Measurements from ENCODE around the gene NDEL1. TPM values are rescaled to one million over a fixed set of nuclear protein-coding genes. Genes with fewer than 3 reads are reported as not detected.
A peak's percentile ranks its signal among the peaks of the same experiment; 100 is the strongest.

NDEL1 gene
- total and polyA plus RNA-seq, 9 donors: 31.2 to 52.6 (median 44.5) TPM

DNA sequence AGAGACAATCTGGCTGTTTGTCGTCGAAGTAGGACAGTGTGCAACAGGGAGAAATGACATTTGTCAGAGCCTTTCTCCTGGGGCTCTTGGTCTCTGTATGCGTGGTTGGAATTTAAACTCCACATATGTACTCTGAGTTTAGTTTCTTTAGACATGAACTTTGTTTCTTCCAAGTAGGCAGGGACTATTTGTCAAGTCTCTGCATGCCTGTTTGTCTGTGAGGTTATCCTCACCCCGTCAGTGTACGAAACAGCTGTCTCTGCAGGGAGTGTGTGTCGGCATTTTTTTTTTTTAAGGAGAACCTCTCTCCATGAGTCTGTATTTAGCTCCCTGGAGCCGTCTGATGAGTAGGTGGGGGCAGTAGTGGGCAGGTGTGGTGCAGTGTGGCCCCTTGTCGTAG lies 29.7 kb downstream of the NDEL1 start:
- peak overlapping the region; percentile 42 for H3K27ac ChIP-seq (ENCODE audit: low read length)
- H3K36me3 ChIP-seq (ENCODE audit: control insufficient read depth, insufficient read depth, low read length): peaks cover 50% of the 10 kb centered on the region
- H3K4me1 ChIP-seq (ENCODE audit: control insufficient read depth, insufficient read depth, low read length): peaks cover 50% of the 10 kb centered on the region
- peak; percentile 41 for DNase-seq
- H3K9me3 ChIP-seq (replicated peaks; ENCODE audit: control insufficient read depth, low read depth, low read length): no peaks in the 10 kb centered on the region
- H3K27me3 ChIP-seq (ENCODE audit: control insufficient read depth, insufficient read depth, low read length): no peaks in the 10 kb centered on the region
- H3K4me3 ChIP-seq (ENCODE audit: low read length): no peak overlapping the region
- 40% methylated on average over 2 of the region's 8 CpGs for WGBS (ENCODE audit: insufficient coverage)

- H3K36me3 ChIP-seq (ENCODE audit: control insufficient read depth, insufficient read depth, low read length): peaks cover 49% of the 10 kb centered on the region
- H3K4me1 ChIP-seq (ENCODE audit: control insufficient read depth, insufficient read depth, low read length): peaks cover 54% of the 10 kb centered on the region
- no peak for DNase-seq
- no peaks in the 10 kb centered on the region for H3K27me3 ChIP-seq (ENCODE audit: control insufficient read depth, insufficient read depth, low read length)
- no peaks in the 10 kb centered on the region for H3K9me3 ChIP-seq (replicated peaks; ENCODE audit: control insufficient read depth, low read depth, low read length)
- H3K4me3 ChIP-seq (ENCODE audit: low read length): no peak overlapping the region
- 60% methylated on average over 2 of the region's 12 CpGs for WGBS (ENCODE audit: insufficient coverage)
- no peak overlapping the region for H3K27ac ChIP-seq (ENCODE audit: low read length)
Observed at GRCh38 chr17:8465759-8466158, 30.1 kb downstream of the NDEL1 start.

DNA sequence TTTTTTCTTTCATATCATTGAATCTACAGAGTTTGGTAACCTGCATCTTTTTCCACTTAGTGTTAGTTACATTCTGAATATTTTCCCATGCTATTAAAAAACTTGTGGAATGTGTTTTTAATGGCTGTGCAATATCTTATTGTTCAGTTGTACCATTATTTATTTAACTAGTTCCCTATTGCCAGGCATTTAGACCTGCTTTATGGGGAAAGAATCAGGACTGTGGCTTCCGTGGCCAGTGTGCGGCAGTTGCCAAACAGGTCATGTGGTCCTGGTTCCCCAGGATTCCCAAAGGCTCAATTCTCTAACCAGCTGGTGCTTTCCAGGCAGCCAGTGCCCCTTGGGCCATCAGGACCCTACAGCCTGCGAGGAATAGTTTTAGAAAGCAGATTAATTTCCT lies 30.8 kb downstream of the NDEL1 start:
- H3K27ac ChIP-seq (ENCODE audit: low read length): no peak overlapping the region

DNA sequence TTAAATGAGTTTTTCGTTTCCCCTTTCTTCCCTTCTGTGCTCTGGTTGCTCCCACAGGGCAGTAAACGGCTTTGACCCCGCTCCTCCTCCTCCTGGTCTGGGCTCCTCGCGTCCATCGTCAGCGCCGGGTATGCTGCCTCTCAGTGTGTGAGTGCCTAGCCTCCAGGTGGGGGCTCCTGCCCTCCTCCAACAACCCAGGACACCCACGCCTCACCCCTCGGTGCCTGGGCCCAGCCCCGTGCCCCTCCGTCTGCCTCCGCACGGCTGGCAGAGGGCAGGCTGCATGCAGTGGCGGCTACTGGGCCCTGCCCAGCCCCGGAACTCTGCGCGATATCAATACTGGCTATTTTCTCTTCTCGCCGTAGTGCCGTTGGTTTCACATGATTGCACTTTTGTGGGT lies 31.2 kb downstream of the NDEL1 start:
- H3K4me3 ChIP-seq (ENCODE audit: low read length): no peak overlapping the region
- H3K27me3 ChIP-seq (ENCODE audit: control insufficient read depth, insufficient read depth, low read length): no peaks in the 10 kb centered on the region
- DNase-seq: no peak
- peaks cover 45% of the 10 kb centered on the region for H3K36me3 ChIP-seq (ENCODE audit: control insufficient read depth, insufficient read depth, low read length)
- no peak overlapping the region for H3K27ac ChIP-seq (ENCODE audit: low read length)
- peaks cover 61% of the 10 kb centered on the region for H3K4me1 ChIP-seq (ENCODE audit: control insufficient read depth, insufficient read depth, low read length)
- whole genome bisulfite sequencing (ENCODE audit: insufficient coverage): 82% methylated on average over 17 of the region's 21 CpGs
- no peaks in the 10 kb centered on the region for H3K9me3 ChIP-seq (replicated peaks; ENCODE audit: control insufficient read depth, low read depth, low read length)

More for the DNA sequence above, 30.8 kb downstream of the NDEL1 start:
- H3K4me1 ChIP-seq (ENCODE audit: control insufficient read depth, insufficient read depth, low read length): peaks cover 58% of the 10 kb centered on the region
- DNase-seq: no peak
- no peaks in the 10 kb centered on the region for H3K9me3 ChIP-seq (replicated peaks; ENCODE audit: control insufficient read depth, low read depth, low read length)
- H3K27me3 ChIP-seq (ENCODE audit: control insufficient read depth, insufficient read depth, low read length): no peaks in the 10 kb centered on the region
- 40% methylated on average over 1 of the region's 3 CpGs for WGBS (ENCODE audit: insufficient coverage)
- peaks cover 45% of the 10 kb centered on the region for H3K36me3 ChIP-seq (ENCODE audit: control insufficient read depth, insufficient read depth, low read length)
- no peak overlapping the region for H3K4me3 ChIP-seq (ENCODE audit: low read length)

- Histone ChIP-seq H3K27ac (ENCODE audit: low read length) (peak overlapping the region; percentile 67), H3K36me3 (ENCODE audit: control insufficient read depth, insufficient read depth, low read length) (peaks cover 45% of the 10 kb centered on the region), H3K4me1 (ENCODE audit: control insufficient read depth, insufficient read depth, low read length) (peaks cover 61% of the 10 kb centered on the region), H3K4me3 (ENCODE audit: low read length) (no peak overlapping the region), H3K9me3 (replicated peaks; ENCODE audit: control insufficient read depth, low read depth, low read length) (no peaks in the 10 kb centered on the region), H3K27me3 (ENCODE audit: control insufficient read depth, insufficient read depth, low read length) (no peaks in the 10 kb centered on the region)
- WGBS (ENCODE audit: insufficient coverage): 72% methylated on average over 9 of the region's 16 CpGs
- DNase-seq: no peak
Observed at GRCh38 chr17:8467527-8467926, 31.8 kb downstream of the NDEL1 start.

- peak; percentile 96 for DNase-seq
- WGBS (ENCODE audit: insufficient coverage): 26% methylated on average over 7 of the region's 9 CpGs
- no peaks in the 10 kb centered on the region for H3K9me3 ChIP-seq (replicated peaks; ENCODE audit: control insufficient read depth, low read depth, low read length)
- no peak overlapping the region for H3K4me3 ChIP-seq (ENCODE audit: low read length)
- no peaks in the 10 kb centered on the region for H3K27me3 ChIP-seq (ENCODE audit: control insufficient read depth, insufficient read depth, low read length)
- peaks cover 61% of the 10 kb centered on the region for H3K4me1 ChIP-seq (ENCODE audit: control insufficient read depth, insufficient read depth, low read length)
- H3K27ac ChIP-seq (ENCODE audit: low read length): peak overlapping the region; percentile 67
- peaks cover 45% of the 10 kb centered on the region for H3K36me3 ChIP-seq (ENCODE audit: control insufficient read depth, insufficient read depth, low read length)
Observed at GRCh38 chr17:8468127-8468526, 32.4 kb downstream of the NDEL1 start.

GRCh38 chr17:8468980-8469379 lies 33.3 kb downstream of the NDEL1 start:
- peak; percentile 50 for DNase-seq
- no CpG with 5 or more reads among the region's 3 CpGs for WGBS (ENCODE audit: insufficient coverage)
- Histone ChIP-seq H3K4me3 (ENCODE audit: low read length) (no peak overlapping the region), H3K27ac (ENCODE audit: low read length) (no peak overlapping the region), H3K9me3 (replicated peaks; ENCODE audit: control insufficient read depth, low read depth, low read length) (no peaks in the 10 kb centered on the region), H3K36me3 (ENCODE audit: control insufficient read depth, insufficient read depth, low read length) (peaks cover 45% of the 10 kb centered on the region), H3K27me3 (ENCODE audit: control insufficient read depth, insufficient read depth, low read length) (no peaks in the 10 kb centered on the region), H3K4me1 (ENCODE audit: control insufficient read depth, insufficient read depth, low read length) (peaks cover 61% of the 10 kb centered on the region)

- H3K27ac ChIP-seq (ENCODE audit: low read length): peak overlapping the region; percentile 59
- no peak overlapping the region for H3K4me3 ChIP-seq (ENCODE audit: low read length)
- WGBS (ENCODE audit: insufficient coverage): 55% methylated on average over 8 of the region's 12 CpGs
- H3K4me1 ChIP-seq (ENCODE audit: control insufficient read depth, insufficient read depth, low read length): peaks cover 52% of the 10 kb centered on the region
- H3K9me3 ChIP-seq (replicated peaks; ENCODE audit: control insufficient read depth, low read depth, low read length): no peaks in the 10 kb centered on the region
- peaks cover 42% of the 10 kb centered on the region for H3K36me3 ChIP-seq (ENCODE audit: control insufficient read depth, insufficient read depth, low read length)
- DNase-seq: peak; percentile 52
- no peaks in the 10 kb centered on the region for H3K27me3 ChIP-seq (ENCODE audit: control insufficient read depth, insufficient read depth, low read length)
Observed at GRCh38 chr17:8469964-8470363, 34.3 kb downstream of the NDEL1 start.

GRCh38 chr17:8470447-8471047 lies 34.9 kb downstream of the NDEL1 start:
- Histone ChIP-seq H3K4me3 (ENCODE audit: low read length) (no peak overlapping the region), H3K9me3 (replicated peaks; ENCODE audit: control insufficient read depth, low read depth, low read length) (no peaks in the 10 kb centered on the region), H3K36me3 (ENCODE audit: control insufficient read depth, insufficient read depth, low read length) (peaks cover 47% of the 10 kb centered on the region), H3K4me1 (ENCODE audit: control insufficient read depth, insufficient read depth, low read length) (peaks cover 46% of the 10 kb centered on the region), H3K27me3 (ENCODE audit: control insufficient read depth, insufficient read depth, low read length) (no peaks in the 10 kb centered on the region), H3K27ac (ENCODE audit: low read length) (peak overlapping the region; percentile 59)
- WGBS (ENCODE audit: insufficient coverage): 49% methylated on average over 18 of the region's 20 CpGs
- peak; percentile 57 for DNase-seq

DNA sequence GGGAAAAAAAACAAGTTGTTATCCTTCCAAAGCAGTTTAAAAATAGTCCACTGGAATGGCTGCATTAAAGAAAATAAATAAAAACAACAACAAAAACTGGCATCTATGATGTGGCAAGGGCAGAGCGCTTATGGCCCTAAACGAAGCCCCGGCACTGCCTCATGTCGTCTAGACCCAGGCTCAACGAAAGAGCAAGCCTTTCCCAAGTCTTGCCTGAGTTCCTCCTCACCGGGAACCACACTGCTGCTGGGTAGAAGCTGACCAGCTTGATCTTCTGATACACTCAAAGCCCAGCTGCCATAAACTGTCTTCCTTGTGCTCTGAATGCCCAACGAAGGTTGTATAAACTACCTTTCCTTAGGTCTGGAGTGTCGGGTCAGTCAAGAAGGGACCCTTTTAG lies 37.0 kb downstream of the NDEL1 start:
- peaks cover 30% of the 10 kb centered on the region for H3K4me1 ChIP-seq (ENCODE audit: control insufficient read depth, insufficient read depth, low read length)
- peaks cover 57% of the 10 kb centered on the region for H3K36me3 ChIP-seq (ENCODE audit: control insufficient read depth, insufficient read depth, low read length)
- no peaks in the 10 kb centered on the region for H3K9me3 ChIP-seq (replicated peaks; ENCODE audit: control insufficient read depth, low read depth, low read length)
- DNase-seq: no peak
- H3K27ac ChIP-seq (ENCODE audit: low read length): no peak overlapping the region
- H3K27me3 ChIP-seq (ENCODE audit: control insufficient read depth, insufficient read depth, low read length): no peaks in the 10 kb centered on the region
- no peak overlapping the region for H3K4me3 ChIP-seq (ENCODE audit: low read length)
- 88% methylated on average over 7 of the region's 8 CpGs for WGBS (ENCODE audit: insufficient coverage)

Data from muscle of leg (tissue), 11 donors.